ENCODE data around the gene FDX1. TPM values are rescaled to one million over a fixed set of nuclear protein-coding genes. Genes with fewer than 3 reads are reported as not detected.
"Not testable (repeated sequence)": the region's sequence is repeated elsewhere in the genome, so short reads cannot be mapped to it uniquely, and the experiment has no call there.

Gene FDX1, protein sequence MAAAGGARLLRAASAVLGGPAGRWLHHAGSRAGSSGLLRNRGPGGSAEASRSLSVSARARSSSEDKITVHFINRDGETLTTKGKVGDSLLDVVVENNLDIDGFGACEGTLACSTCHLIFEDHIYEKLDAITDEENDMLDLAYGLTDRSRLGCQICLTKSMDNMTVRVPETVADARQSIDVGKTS
- total RNA-seq (2014; rRNA removed; shearing (Covaris generic); ENCODE audit: low replicate concordance), result 19.7 and 20.3 TPM in 2 replicates

GRCh38 chr11:110429731-110430266 is at the start of gene FDX1:
Gene FDX1, plus strand, starts transcription at chr11:110429948. Its CDS starts 173 bp downstream, at chr11:110430121.
- Histone ChIP-seq H3K4me3 (peak within 1 kb of the TSS; percentile 71), H3K36me3 (no peaks in the 10 kb centered on the region), H3K9me3 (no peaks in the 10 kb centered on the region), H3K27me3 (no peaks in the 10 kb centered on the region)
- peak; percentile 82 for DNase-seq

DNA sequence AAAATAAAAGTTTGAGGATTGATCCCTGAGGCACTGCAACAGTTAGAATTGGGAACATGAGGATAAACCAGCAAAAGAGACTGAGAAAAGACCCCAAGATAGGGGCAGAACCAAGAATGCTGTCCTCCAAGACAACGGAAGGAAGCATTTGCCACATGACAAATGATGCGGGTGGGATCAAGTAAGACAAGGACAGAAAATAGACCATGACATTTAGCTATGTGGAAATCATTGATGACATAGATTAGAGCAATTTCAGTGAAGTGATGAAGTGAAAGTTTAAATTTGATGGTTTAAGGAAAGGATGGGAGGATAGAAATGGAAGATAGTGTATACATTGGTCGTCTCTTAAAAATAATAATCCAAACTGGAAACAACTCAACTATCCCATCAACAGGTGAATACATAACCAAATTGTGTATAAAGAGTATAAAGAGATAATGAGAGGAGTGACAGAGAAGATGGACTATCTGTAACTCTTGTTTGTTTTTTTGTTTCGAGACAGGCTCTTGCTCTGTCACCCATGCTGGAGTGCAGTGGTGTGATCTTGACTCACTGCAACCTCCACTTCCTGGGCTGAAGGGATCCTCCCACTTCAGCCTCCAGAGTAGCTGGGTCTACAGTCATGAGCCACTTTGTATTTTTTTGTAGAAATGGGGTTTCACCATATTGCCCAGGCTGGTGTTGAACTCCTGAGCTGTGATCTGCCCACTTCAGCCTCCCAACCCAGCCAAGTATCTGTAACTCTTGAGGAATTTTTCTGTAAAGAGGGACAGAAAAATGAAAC is 48.7 kb upstream of the FDX1 start:
- H3K4me3 ChIP-seq, result no peak overlapping the region
- no peaks in the 10 kb centered on the region for H3K9me3 ChIP-seq
- no peaks in the 10 kb centered on the region for H3K36me3 ChIP-seq
- H3K27me3 ChIP-seq, result no peaks in the 10 kb centered on the region
- no peak for DNase-seq

- H3K27me3 ChIP-seq, H3K36me3 ChIP-seq, H3K9me3 ChIP-seq, DNase-seq, H3K4me3 ChIP-seq: not testable (repeated sequence)
These were observed 41.5 kb upstream of the FDX1 start for GRCh38 chr11:110388231-110388630.

GRCh38 chr11:110389965-110390364 is 39.8 kb upstream of the FDX1 start:
- Histone ChIP-seq H3K36me3 (no peaks in the 10 kb centered on the region), H3K9me3 (peaks cover 2% of the 10 kb centered on the region), H3K27me3 (0 out of 2 replicates have a peak, but pooled peaks cover 4% of the 10 kb centered on the region), H3K4me3 (no peak overlapping the region)
- DNase-seq, result no peak

GRCh38 chr11:110392056-110392455 is 37.7 kb upstream of the FDX1 start:
- Histone ChIP-seq H3K36me3 (no peaks in the 10 kb centered on the region), H3K27me3 (0 out of 2 replicates have a peak, but pooled peaks cover 4% of the 10 kb centered on the region), H3K4me3 (no peak overlapping the region), H3K9me3 (peaks cover 4% of the 10 kb centered on the region)
- no peak for DNase-seq

- not testable (repeated sequence) for DNase-seq, H3K36me3 ChIP-seq, H3K9me3 ChIP-seq, H3K27me3 ChIP-seq, H3K4me3 ChIP-seq
These were observed 32.0 kb upstream of the FDX1 start for GRCh38 chr11:110397668-110398286.

GRCh38 chr11:110403585-110403984 is 26.2 kb upstream of the FDX1 start:
- H3K4me3 ChIP-seq, DNase-seq, H3K9me3 ChIP-seq, H3K27me3 ChIP-seq, H3K36me3 ChIP-seq: not testable (repeated sequence)

DNA sequence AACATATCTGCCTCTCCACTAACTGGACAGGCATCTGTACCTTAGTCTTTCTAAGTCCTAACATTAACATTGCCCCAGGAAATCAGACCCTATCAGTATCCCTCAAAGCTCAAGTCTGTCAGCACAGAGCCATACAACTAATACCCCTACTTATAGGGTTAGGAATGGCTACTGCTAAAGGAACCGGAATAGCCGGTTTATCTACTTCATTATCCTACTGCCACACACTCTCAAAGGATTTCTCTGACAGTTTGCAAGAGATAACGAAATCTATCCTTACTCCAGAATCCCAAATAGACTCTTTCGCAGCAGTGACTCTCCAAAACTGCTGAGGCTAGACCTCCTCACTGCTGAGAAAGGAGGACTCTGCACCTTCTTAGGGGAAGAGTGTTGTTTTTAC is 24.1 kb upstream of the FDX1 start:
- not testable (repeated sequence) for H3K9me3 ChIP-seq, H3K36me3 ChIP-seq, DNase-seq, H3K27me3 ChIP-seq, H3K4me3 ChIP-seq

- Histone ChIP-seq H3K36me3 (no peaks in the 10 kb centered on the region), H3K27me3 (no peaks in the 10 kb centered on the region), H3K4me3 (no peak overlapping the region), H3K9me3 (no peaks in the 10 kb centered on the region)
- DNase-seq, result no peak
These were observed 22.4 kb upstream of the FDX1 start for GRCh38 chr11:110407315-110407714.

DNA sequence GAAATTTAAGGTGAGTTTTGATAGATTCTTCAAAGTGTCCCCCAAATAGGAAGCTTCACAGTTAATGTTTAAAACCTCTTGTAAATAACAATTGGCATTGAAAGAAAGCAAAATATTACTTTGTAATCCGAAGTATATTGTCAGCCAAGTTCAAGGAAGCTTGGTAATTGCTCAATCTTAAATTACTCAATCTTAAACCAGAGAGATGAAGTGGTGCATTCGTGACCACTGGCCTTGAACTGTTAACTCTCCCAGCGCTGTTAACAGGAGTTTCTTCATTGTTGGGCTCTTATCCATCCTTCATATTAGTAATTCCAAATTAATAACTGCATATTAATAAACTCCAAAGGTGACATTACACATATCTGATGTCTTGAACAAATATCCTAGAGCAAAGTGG is 20.6 kb upstream of the FDX1 start:
- no peaks in the 10 kb centered on the region for H3K36me3 ChIP-seq
- no peaks in the 10 kb centered on the region for H3K9me3 ChIP-seq
- no peak for DNase-seq
- no peaks in the 10 kb centered on the region for H3K27me3 ChIP-seq
- no peak overlapping the region for H3K4me3 ChIP-seq

GRCh38 chr11:110410651-110411050 is 19.1 kb upstream of the FDX1 start:
- DNase-seq, result no peak
- H3K4me3 ChIP-seq, result no peak overlapping the region
- H3K27me3 ChIP-seq, result no peaks in the 10 kb centered on the region
- no peaks in the 10 kb centered on the region for H3K36me3 ChIP-seq
- no peaks in the 10 kb centered on the region for H3K9me3 ChIP-seq

DNA sequence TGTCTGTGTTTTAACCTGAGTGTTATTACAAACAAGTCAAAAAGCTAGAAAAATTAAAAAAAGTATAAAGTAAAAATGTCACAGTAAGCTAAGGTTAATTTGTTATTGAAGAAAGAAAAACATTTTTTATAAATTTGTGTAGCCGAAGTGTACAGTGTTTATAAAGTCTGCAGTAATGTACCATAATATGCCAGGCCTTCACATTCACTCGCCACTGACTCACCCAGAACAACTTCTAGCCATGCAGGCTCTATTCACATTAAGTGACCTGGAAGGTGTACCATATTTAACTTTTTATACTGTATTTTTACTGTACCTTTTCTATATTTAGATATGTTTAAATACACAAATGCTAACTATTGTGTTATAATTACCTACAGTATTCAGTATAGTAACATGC is 14.7 kb upstream of the FDX1 start:
- Histone ChIP-seq H3K9me3 (no peaks in the 10 kb centered on the region), H3K27me3 (no peaks in the 10 kb centered on the region), H3K36me3 (no peaks in the 10 kb centered on the region), H3K4me3 (no peak overlapping the region)
- no peak for DNase-seq

GRCh38 chr11:110421658-110422057 is 8.1 kb upstream of the FDX1 start:
- not testable (repeated sequence) for H3K27me3 ChIP-seq, DNase-seq, H3K36me3 ChIP-seq, H3K9me3 ChIP-seq, H3K4me3 ChIP-seq

DNA sequence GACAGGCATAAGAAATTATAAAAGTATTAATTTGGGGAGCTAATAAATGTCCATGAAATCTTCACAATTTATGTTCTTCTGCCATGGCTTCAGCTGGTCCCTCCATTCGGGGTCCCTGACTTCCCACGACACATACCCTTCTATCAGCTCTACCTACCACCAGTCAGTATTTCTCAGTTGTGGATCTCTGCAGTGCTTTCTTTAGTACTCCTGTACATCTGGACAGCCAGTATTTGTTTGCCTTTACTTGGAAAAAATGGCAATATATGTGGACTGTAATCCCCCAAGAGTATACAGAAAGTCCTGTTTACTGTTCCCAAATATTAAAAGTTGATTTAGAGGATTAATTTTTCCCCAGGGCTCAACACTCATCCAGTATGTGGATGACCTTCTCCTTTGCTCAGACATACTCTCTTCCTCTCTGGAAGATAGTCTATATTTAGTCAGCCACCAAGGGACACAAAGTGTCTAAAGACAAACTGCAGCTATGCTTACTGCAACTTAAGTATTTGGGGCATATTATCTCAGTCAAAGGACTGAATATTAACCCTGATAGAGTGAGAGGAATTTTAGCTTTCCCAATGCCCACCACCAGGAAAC is 7.3 kb upstream of the FDX1 start:
- no peaks in the 10 kb centered on the region for H3K36me3 ChIP-seq
- no peak for DNase-seq

GRCh38 chr11:110424775-110425444 is 4.8 kb upstream of the FDX1 start:
- Histone ChIP-seq H3K36me3 (no peaks in the 10 kb centered on the region), H3K27me3 (no peaks in the 10 kb centered on the region), H3K4me3 (no peak overlapping the region), H3K9me3 (0 out of 2 replicates have a peak, but pooled peaks cover 2% of the 10 kb centered on the region)
- DNase-seq, result no peak

More for the DNA sequence above, 7.3 kb upstream of the FDX1 start:
- Histone ChIP-seq H3K27me3 (no peaks in the 10 kb centered on the region), H3K4me3 (no peak overlapping the region), H3K9me3 (0 out of 2 replicates have a peak, but pooled peaks cover 2% of the 10 kb centered on the region)

DNA sequence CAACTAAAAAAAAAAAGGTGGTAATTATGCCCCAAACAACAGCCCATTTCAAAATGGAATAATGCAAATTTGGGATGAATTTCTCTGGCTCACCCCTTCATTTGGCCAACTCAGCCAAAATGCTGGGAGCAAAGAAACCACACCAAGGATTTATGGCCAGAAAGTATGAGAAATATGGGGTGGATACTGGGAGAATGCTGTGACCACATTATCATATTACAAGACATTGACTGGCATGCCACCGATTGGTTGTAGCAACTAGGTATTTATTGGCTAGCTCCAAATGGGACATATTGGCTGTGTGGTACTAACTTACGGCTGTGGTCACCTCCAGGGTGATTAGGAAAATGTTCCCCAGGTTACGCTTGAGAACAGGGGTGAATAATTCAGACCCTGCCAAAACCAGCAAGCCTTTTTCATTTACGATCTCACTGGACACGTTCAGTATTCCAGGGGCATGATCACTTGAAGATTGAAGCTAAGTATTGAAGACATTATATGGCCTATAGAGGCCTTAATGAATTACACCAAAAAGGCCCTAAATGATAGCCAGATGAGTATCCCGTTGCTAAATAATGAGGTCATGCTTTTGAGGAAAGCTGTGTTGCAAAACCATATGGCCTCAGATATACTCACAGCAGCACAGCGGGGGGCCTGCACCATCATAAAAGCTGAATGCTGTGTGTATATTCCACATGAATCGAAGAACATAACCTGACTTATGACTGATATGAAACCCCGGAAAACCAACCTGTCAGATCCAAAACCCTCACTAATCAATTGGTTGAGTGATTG is 3.8 kb upstream of the FDX1 start:
- H3K36me3 ChIP-seq, result no peaks in the 10 kb centered on the region
- no peaks in the 10 kb centered on the region for H3K9me3 ChIP-seq
- H3K4me3 ChIP-seq, result no peak overlapping the region
- peak; percentile 87 for DNase-seq
- no peaks in the 10 kb centered on the region for H3K27me3 ChIP-seq
